ENCODE data around the gene CASKIN1. TPM values are rescaled to one million over a fixed set of nuclear protein-coding genes. Genes with fewer than 3 reads are reported as not detected.

The CASKIN1 gene
- total RNA-seq, 1 experiment from 2014 or later = 4.5 TPM

- CTCF ChIA-PET = interaction anchor here (0.6 to 0.8 kb wide), 4 partner anchors 10 to 129 kb away, joined by 3 to 8 read pairs (median 6); no protein-coding TSS in a partner anchor
Measured at GRCh38 chr16:2150418-2151187, 45.8 kb downstream of the CASKIN1 start.

GRCh38 chr16:2149630-2150417 is 46.6 kb downstream of the CASKIN1 start:
- POLR2A ChIA-PET = no interaction called here
- Histone ChIP-seq H3K27me3 (ENCODE audit: control insufficient read depth, insufficient read depth, low read length) (no peaks in the 10 kb centered on the region), H3K4me3 (ENCODE audit: low read depth in 2 of 2, low read length in 2 of 2) (peak overlapping the region; percentile 59 to 67), H3K4me1 (ENCODE audit: control insufficient read depth, insufficient read depth, low read length) (peaks cover 51% of the 10 kb centered on the region), H3K36me3 (ENCODE audit: control insufficient read depth, insufficient read depth, low read length) (peaks cover 12% of the 10 kb centered on the region; the same call in 1 of the 2 replicates), H3K27ac (ENCODE audit: low read length) (peak overlapping the region; percentile 100), H3K9me3 (ENCODE audit: control insufficient read depth, insufficient read depth, low read depth, low read length) (no peaks in the 10 kb centered on the region)
- DNase-seq (ENCODE audit: low read depth, low spot score) (no peak), ATAC-seq (peak; percentile 34)
- intact Hi-C loops (cut with micrococcal nuclease; ENCODE audit: unreplicated experiment) = loop anchor here (10.0 kb wide), 1 partner anchor 125 kb away; the partner anchor contains the start of gene NHERF2
- no peak; the same call in 1 of the 2 replicates for TF ChIP-seq POLR2AphosphoS5 (IDR thresholded peaks at IDR 0.05; ENCODE audit: low read depth, low read length)
- no peak for TF ChIP-seq SIN3A (IDR thresholded peaks at IDR 0.05; ENCODE audit: borderline replicate concordance, insufficient read depth, low read depth, low read length)
- peak; percentile 78 for TF ChIP-seq TCF7L2 (IDR thresholded peaks at IDR 0.05; ENCODE audit: low read depth, low read length)
- TSS peak; percentile 69 for BruUV-seq (replicated peaks)
- CTCF ChIA-PET = no interaction called here
- in situ Hi-C loops (cut with HindIII; ENCODE audit: low pct_unique_long_range_greater_than_20kb, low sequenced_read_pairs) = no loop called here

More at GRCh38 chr16:2150418-2151187, 45.8 kb downstream of the CASKIN1 start:
- DNase-seq (ENCODE audit: low read depth, low spot score) (no peak), ATAC-seq (peak; percentile 37)
- Histone ChIP-seq H3K27me3 (ENCODE audit: control insufficient read depth, insufficient read depth, low read length) (no peaks in the 10 kb centered on the region), H3K9me3 (ENCODE audit: control insufficient read depth, insufficient read depth, low read depth, low read length) (no peaks in the 10 kb centered on the region), H3K4me3 (ENCODE audit: low read depth in 2 of 2, low read length in 2 of 2) (peak overlapping the region; percentile 59 to 67), H3K4me1 (ENCODE audit: control insufficient read depth, insufficient read depth, low read length) (peaks cover 51% of the 10 kb centered on the region), H3K36me3 (ENCODE audit: control insufficient read depth, insufficient read depth, low read length) (peaks cover 15% of the 10 kb centered on the region; the same call in 1 of the 2 replicates), H3K27ac (ENCODE audit: low read length) (peak overlapping the region; percentile 100)
- 0 out of 2 replicates have a peak, but pooled peaks have one; percentile 47 for TF ChIP-seq POLR2AphosphoS5 (IDR thresholded peaks at IDR 0.05; ENCODE audit: low read depth, low read length)
- TF ChIP-seq SIN3A (IDR thresholded peaks at IDR 0.05; ENCODE audit: borderline replicate concordance, insufficient read depth, low read depth, low read length) = peak; percentile 52; the same call in 1 of the 2 replicates
- TF ChIP-seq TCF7L2 (IDR thresholded peaks at IDR 0.05; ENCODE audit: low read depth, low read length) = no peak
- POLR2A ChIA-PET = interaction anchor here (0.7 kb wide), 2 partner anchors 10 to 49 kb away, joined by 4 to 6 read pairs; no protein-coding TSS in a partner anchor
- in situ Hi-C loops (cut with HindIII; ENCODE audit: low pct_unique_long_range_greater_than_20kb, low sequenced_read_pairs) = no loop called here
- no TSS peak for BruUV-seq (replicated peaks)
- intact Hi-C loops (cut with micrococcal nuclease; ENCODE audit: unreplicated experiment) = no loop called here

GRCh38 chr16:2148714-2149629 is 47.4 kb downstream of the CASKIN1 start:
- Histone ChIP-seq H3K27ac (ENCODE audit: low read length) (peak overlapping the region; percentile 100), H3K9me3 (ENCODE audit: control insufficient read depth, insufficient read depth, low read depth, low read length) (no peaks in the 10 kb centered on the region), H3K4me1 (ENCODE audit: control insufficient read depth, insufficient read depth, low read length) (peaks cover 51% of the 10 kb centered on the region), H3K4me3 (ENCODE audit: low read depth in 2 of 2, low read length in 2 of 2) (peak overlapping the region; percentile 59 to 67), H3K36me3 (ENCODE audit: control insufficient read depth, insufficient read depth, low read length) (peaks cover 4% of the 10 kb centered on the region; the same call in 1 of the 2 replicates), H3K27me3 (ENCODE audit: control insufficient read depth, insufficient read depth, low read length) (no peaks in the 10 kb centered on the region)
- CTCF ChIA-PET = no interaction called here
- TF ChIP-seq SIN3A (IDR thresholded peaks at IDR 0.05; ENCODE audit: borderline replicate concordance, insufficient read depth, low read depth, low read length) = no peak; the same call in 1 of the 2 replicates
- no peak for TF ChIP-seq REST (IDR thresholded peaks at IDR 0.05; ENCODE audit: insufficient read depth in 1 of 2, low read depth in 2 of 2, low read length in 1 of 2)
- no peak; the same call in 1 of the 2 replicates for TF ChIP-seq POLR2AphosphoS5 (IDR thresholded peaks at IDR 0.05; ENCODE audit: low read depth, low read length)
- no peak; the same call in 1 of the 2 replicates for TF ChIP-seq CTCF (IDR thresholded peaks at IDR 0.05)
- no peak for TF ChIP-seq TCF7L2 (IDR thresholded peaks at IDR 0.05; ENCODE audit: low read depth, low read length)
- intact Hi-C loops (cut with micrococcal nuclease; ENCODE audit: unreplicated experiment) (loop anchor here (10.0 kb wide), 1 partner anchor 124 kb away; the partner anchor contains the start of gene NHERF2), in situ Hi-C loops (cut with HindIII; ENCODE audit: low pct_unique_long_range_greater_than_20kb, low sequenced_read_pairs) (no loop called here)
- BruUV-seq (replicated peaks) = no TSS peak
- ATAC-seq (0 out of 2 replicates have a peak, but pooled peaks have one; percentile 5), DNase-seq (ENCODE audit: low read depth, low spot score) (no peak)
- POLR2A ChIA-PET = no interaction called here

Measured in Panc1 (cell line).